C4-2B (cell line): ENCODE results near the gene NUDT14.

Experiments used
- H3K27ac ChIP-seq: fragments of 450-650 bp; 2 replicates; pipeline ENCODE4 v1.5.1; 2017
- CTCF ChIP-seq: fragments of 450-650 bp; conservative IDR thresholded peaks from 2 replicates; pipeline ENCODE4 v1.5.1; 2017; ENCODE audit warnings: mild to moderate bottlenecking
- ZFX ChIP-seq: fragments of 450-650 bp; IDR thresholded peaks from 2 replicates; pipeline ENCODE4 v1.6.1; 2017

NUDT14 gene

DNA sequence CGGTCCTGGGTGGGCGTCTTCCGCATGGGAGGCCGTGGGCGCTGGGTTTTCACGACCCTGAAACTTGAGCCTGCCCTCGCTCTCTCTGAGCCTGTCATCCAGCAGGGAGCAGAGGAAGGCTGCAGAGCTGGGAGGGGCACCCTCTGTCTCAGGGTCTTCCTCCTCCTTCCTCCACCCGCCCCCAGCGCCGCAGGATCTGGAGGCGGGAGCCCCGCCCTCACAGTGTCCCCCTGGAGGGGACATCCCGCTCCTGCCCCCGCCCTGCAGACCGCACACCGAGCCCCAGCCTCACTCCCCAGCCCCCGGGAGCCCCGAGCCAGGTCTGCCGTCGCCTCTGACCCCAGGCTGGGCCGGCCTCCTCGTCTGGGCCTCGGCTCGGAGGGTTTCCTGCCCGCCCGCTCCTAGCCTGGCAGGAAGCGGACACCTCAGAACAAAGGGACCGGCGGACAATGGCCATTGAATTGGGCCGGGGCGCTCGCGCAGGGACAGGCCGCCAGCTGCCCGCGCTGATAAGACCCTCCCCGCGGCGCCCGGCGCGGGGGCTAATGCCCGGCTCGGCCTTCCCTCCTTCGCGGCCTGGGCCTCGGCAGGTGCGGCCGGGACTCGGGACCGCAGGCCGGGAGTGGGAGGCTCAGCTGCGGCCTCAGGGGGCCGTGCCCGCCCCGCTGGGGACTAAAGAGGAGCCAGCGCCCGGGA, 15.3 kb upstream of the NUDT14 start:
- H3K27ac ChIP-seq, result no peak overlapping the region
- TF ChIP-seq ZFX (no peak), CTCF (no peak)

DNA sequence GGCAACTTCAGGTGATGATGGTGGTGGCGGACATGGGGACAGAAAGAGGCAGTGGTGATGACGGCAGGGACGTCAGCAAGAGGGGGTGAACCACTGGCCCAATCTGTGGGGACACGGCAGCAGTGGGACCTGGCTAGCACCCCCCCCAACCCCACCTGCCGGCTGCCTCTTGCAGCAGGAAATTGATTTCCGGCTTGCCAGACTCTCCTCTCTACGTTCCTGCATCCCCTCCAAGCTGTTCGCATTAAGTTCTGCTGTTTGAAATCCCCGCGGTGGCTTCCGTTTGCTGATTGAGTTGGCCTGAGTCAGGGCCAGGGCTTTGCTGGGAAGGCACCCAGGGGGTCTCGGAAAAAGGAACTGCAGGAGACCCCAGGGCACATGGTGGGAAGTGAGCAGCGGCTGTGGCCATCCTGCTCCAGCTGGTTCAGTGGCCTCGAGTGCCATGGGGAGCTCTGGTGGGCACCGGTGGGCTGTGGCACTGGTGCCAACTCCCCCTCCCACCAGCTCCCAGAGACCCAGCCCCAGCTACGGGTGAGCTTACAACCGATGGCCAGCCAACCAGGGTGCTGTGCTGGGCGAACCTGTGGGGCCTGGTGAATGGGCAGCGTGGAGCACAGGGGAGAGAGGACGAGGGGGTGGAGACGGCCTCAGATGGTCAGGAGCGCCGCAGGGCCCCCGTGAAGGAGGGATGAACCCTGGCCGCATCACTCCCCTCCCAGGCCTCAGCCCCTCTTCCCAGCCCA, 14.6 kb upstream of the NUDT14 start:
- TF ChIP-seq CTCF, result no peak
- TF ChIP-seq ZFX, result no peak
- H3K27ac ChIP-seq, result no peak overlapping the region

DNA sequence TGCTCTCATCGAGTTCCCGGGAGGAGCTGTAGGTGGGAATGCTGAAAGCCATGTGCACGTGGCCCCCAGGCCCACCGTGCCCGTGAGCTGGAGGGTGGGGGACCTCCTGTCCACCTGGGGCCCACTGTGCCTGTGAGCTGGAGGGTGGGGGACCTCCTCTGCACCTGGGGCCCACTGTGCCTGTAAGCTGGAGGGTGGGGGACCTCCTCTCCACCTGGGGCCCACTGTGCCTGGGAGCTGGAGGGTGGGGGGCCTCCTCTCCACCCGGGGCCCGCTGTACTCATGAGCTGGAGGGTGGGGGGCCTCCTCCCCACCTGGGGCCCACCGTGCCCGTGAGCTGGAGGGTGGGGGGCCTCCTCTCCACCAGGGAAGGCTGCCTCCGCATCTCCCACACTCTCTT, 13.9 kb upstream of the NUDT14 start:
- H3K27ac ChIP-seq, result no peak overlapping the region
- TF ChIP-seq CTCF, result no peak
- TF ChIP-seq ZFX, result no peak

GRCh38 chr14:105193916-105194782, 13.0 kb upstream of the NUDT14 start:
- H3K27ac ChIP-seq, result no peak overlapping the region
- TF ChIP-seq CTCF (no peak), ZFX (no peak)

DNA sequence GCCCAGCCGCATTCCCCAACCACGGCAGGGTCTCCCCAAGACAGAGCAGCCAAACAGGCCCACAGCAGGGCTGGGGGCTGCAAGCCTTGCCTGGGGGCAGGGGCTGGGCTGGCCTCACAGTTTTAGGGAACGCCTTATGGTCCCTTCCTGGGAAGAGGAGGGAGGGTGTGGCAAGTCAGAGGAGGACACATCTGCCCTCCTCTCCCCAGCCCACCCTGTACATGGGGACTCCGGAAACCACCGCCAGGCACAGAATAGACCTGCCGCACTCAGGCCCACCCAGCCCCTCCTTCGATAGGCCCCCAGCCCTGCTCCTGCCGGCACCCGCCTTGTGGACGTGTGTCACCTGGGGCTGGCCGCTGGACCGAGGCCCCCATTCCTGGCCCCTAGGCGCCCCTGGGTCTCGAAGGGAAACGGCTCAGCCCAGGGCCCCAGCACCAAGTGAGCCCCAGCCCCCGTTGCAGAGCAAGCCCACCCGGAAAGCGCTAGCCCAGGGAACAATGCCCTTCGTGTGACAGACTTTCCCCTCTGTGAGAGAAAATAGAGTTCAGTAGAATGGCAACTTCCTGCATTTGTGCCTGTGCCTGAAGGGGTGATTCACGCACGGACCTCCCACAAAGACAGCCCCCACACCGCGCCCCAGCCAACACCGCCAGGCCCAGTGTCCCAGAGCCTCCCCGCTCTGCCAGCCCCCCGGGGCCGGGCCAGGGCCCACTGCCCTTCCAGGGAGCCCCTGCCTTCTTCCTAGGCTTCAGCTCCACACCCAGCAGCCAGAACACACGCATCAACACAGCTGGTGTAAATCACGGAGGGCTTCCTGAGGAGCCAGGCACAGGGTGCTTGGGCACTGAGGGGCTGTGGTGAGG, 12.0 kb upstream of the NUDT14 start:
- no peak overlapping the region for H3K27ac ChIP-seq

More for the DNA sequence above, 12.0 kb upstream of the NUDT14 start:
- TF ChIP-seq CTCF, result no peak
- no peak for TF ChIP-seq ZFX
